ENCODE results near the gene GTF2H4. TPM values are rescaled to one million over a fixed set of nuclear protein-coding genes. Genes with fewer than 3 reads are reported as not detected.
A peak's percentile ranks its signal among the peaks of the same experiment; 100 is the strongest.
"Not testable (repeated sequence)": the region's sequence is repeated elsewhere in the genome, so short reads cannot be mapped to it uniquely, and the experiment has no call there.

Gene GTF2H4
- total RNA-seq, 2 donors from 2014 or later, result 0.66 to 27.2 TPM

DNA sequence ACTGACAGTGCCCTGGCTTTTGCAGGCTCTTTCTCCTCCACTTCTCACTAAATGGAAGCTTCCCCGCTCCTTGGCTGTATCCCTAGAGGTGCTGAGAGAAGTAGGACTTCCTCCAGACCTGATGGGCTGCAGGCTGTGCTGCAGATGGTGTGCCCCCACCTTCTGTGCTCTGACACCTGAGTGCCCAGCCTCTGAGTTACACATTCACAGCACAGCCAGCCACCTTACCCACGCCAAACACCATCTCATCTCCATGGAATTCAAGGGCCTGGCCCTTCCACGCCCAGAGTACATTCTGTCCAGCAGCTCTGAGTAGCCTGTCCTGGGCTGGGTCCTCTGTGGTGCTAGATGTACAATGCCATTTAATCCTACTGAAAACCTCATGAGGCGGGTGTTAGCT, 18.6 kb downstream of the GTF2H4 start:
- ATAC-seq, result peak; percentile 93
- peaks cover 0 to 12% of the 10 kb centered on the region in 2 donors for H3K36me3 ChIP-seq (replicated peaks in 1 of 2; ENCODE audit: insufficient read depth in 1 of 2, low read depth in 2 of 2)
- peak; percentile 55 to 85 (median 72) for DNase-seq
- peaks cover 23% of the 10 kb centered on the region for H3K4me1 ChIP-seq
- H3K27ac ChIP-seq, result peak overlapping the region; percentile 28 to 78 (median 60)
- intact Hi-C loops (cut with DNase I), result loop anchor here (10.0 kb wide), 1 partner anchor 128 kb away; no protein-coding TSS in a partner anchor
- TF ChIP-seq POLR2A (IDR thresholded peaks at IDR 0.05), result peak in 2 of 3 donors; percentile 24 to 36
- TF ChIP-seq, protein P1, sequence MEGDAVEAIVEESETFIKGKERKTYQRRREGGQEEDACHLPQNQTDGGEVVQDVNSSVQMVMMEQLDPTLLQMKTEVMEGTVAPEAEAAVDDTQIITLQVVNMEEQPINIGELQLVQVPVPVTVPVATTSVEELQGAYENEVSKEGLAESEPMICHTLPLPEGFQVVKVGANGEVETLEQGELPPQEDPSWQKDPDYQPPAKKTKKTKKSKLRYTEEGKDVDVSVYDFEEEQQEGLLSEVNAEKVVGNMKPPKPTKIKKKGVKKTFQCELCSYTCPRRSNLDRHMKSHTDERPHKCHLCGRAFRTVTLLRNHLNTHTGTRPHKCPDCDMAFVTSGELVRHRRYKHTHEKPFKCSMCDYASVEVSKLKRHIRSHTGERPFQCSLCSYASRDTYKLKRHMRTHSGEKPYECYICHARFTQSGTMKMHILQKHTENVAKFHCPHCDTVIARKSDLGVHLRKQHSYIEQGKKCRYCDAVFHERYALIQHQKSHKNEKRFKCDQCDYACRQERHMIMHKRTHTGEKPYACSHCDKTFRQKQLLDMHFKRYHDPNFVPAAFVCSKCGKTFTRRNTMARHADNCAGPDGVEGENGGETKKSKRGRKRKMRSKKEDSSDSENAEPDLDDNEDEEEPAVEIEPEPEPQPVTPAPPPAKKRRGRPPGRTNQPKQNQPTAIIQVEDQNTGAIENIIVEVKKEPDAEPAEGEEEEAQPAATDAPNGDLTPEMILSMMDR (IDR thresholded peaks at IDR 0.05), result no peak
- 77 to 90% methylated on average over 3 to 4 of the region's 4 CpGs for WGBS, 2 donors
- H3K27me3 ChIP-seq, result no peaks in the 10 kb centered on the region
- H3K9me3 ChIP-seq, result no peaks in the 10 kb centered on the region
- H3K4me3 ChIP-seq, result no peak overlapping the region

DNA sequence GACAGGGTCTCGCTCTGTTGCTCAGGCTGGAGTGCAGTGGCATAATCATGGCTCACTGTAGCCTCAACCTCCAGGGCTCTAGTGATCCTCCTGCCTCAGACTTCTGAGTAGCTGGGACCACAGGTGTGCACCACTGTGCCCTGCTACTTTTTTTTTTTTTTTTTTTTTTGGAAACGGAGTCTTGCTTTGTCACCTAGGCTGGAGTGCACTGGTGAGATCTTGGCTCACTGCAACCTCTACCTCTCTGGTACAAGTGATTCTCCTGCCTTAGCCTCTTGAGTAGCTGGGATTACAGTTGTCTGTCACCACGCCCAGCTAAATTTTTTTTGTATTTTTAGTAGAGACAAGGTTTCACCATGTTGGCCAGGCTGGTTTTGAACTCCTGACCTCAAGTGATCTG, 19.1 kb downstream of the GTF2H4 start:
- not testable (repeated sequence) for H3K4me3 ChIP-seq; H3K36me3 ChIP-seq (replicated peaks in 1 of 2; ENCODE audit: insufficient read depth in 1 of 2, low read depth in 2 of 2); DNase-seq; H3K27me3 ChIP-seq; H3K9me3 ChIP-seq; ATAC-seq
- peaks cover 27% of the 10 kb centered on the region for H3K4me1 ChIP-seq
- H3K27ac ChIP-seq, result peak overlapping the region; percentile 28 to 78 (median 51)
- WGBS, 2 donors, result 90 to 100% methylated on average over 3 of the region's 3 CpGs
- intact Hi-C loops (cut with DNase I), result loop anchor here (10.0 kb wide), 1 partner anchor 128 kb away; no protein-coding TSS in a partner anchor

GRCh38 chr6:30928677-30929076, 20.7 kb downstream of the GTF2H4 start:
- H3K4me3 ChIP-seq, result no peak overlapping the region
- ATAC-seq (no peak), DNase-seq (no peak)
- no peak overlapping the region for H3K27ac ChIP-seq
- no peaks in the 10 kb centered on the region for H3K27me3 ChIP-seq
- no peak for TF ChIP-seq POLR2A (IDR thresholded peaks at IDR 0.05)
- TF ChIP-seq, protein P1 (IDR thresholded peaks at IDR 0.05), result no peak
- intact Hi-C loops (cut with DNase I), result loop anchor here (10.0 kb wide), 1 partner anchor 126 kb away; no protein-coding TSS in a partner anchor
- peaks cover 0 to 3% of the 10 kb centered on the region in 2 donors for H3K36me3 ChIP-seq (replicated peaks in 1 of 2; ENCODE audit: insufficient read depth in 1 of 2, low read depth in 2 of 2)
- H3K4me1 ChIP-seq, result peaks cover 38% of the 10 kb centered on the region
- no peaks in the 10 kb centered on the region for H3K9me3 ChIP-seq
- WGBS, 2 donors, result 94 to 100% methylated on average over 3 of the region's 3 CpGs

- Histone ChIP-seq H3K9me3 (no peaks in the 10 kb centered on the region), H3K27me3 (no peaks in the 10 kb centered on the region), H3K27ac (no peak overlapping the region), H3K4me1 (peaks cover 32% of the 10 kb centered on the region), H3K4me3 (no peak overlapping the region), H3K36me3 (replicated peaks in 1 of 2; ENCODE audit: insufficient read depth in 1 of 2, low read depth in 2 of 2) (no peaks in the 10 kb centered on the region)
- TF ChIP-seq POLR2A (IDR thresholded peaks at IDR 0.05), result no peak
- TF ChIP-seq, protein P1 (IDR thresholded peaks at IDR 0.05), result no peak
- intact Hi-C loops (cut with DNase I), result no loop called here
- WGBS, 2 donors, result 69 to 71% methylated on average over 4 of the region's 4 CpGs
- ATAC-seq (no peak), DNase-seq (no peak)
Measured at GRCh38 chr6:30930506-30930905, 22.5 kb downstream of the GTF2H4 start.

- H3K27ac ChIP-seq, result peak overlapping the region; percentile 37 to 78 (median 57)
- 59% methylated on average over 8 of the region's 8 CpGs for WGBS, 2 donors
- TF ChIP-seq, protein P1 (IDR thresholded peaks at IDR 0.05), result no peak
- TF ChIP-seq POLR2A (IDR thresholded peaks at IDR 0.05), result no peak
- intact Hi-C loops (cut with DNase I), result no loop called here
- H3K9me3 ChIP-seq, result no peaks in the 10 kb centered on the region
- peaks cover 25% of the 10 kb centered on the region for H3K4me1 ChIP-seq
- no peak for DNase-seq
- no peak for ATAC-seq
- H3K27me3 ChIP-seq, result no peaks in the 10 kb centered on the region
- no peak overlapping the region for H3K4me3 ChIP-seq
- H3K36me3 ChIP-seq (replicated peaks in 1 of 2; ENCODE audit: insufficient read depth in 1 of 2, low read depth in 2 of 2), result no peaks in the 10 kb centered on the region
Measured at GRCh38 chr6:30931272-30931671, 23.3 kb downstream of the GTF2H4 start.
